ENCODE data around the gene KLHL7.
"Not testable (repeated sequence)": the region's sequence is repeated elsewhere in the genome, so short reads cannot be mapped to it uniquely, and the experiment has no call there.

The KLHL7 gene

DNA sequence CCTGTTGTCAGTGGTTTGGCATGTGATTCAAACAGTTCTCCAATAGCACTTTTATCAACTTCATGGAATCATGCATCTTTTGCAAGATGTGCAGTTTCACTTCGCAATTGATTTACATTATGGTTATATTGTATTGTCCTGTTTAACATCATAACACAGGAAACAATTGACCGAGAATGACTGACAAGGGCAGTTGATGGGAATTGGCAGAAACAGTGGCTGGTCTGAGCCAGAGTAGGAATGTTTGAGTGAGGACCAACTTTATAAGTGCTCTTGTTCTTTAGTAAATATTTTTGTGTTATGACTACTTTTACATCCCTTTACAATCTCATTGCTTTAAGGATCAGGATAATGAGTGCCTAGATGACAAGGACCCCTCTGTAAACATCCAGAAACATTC, 2.2 kb downstream of the KLHL7 start:
- DNase-seq, result no peak

DNA sequence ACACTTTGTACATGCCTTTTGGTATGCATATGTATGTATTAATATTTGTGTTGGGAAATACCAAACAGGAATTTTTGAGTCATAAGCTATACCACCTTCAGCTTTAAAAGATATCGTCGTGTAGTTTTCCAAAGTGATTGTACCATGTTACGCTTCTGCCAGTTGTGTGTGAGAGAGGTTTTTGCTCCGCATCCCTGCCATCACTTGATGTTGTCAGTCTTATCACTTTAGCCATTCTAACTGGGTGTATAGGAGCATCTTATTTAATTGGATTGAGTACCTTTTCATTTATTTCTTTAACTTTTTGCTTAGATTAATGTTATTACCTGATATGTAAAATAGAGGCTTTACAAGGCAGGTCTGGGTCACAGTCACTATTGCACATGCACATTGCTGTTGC, 3.4 kb downstream of the KLHL7 start:
- DNase-seq, result no peak

DNA sequence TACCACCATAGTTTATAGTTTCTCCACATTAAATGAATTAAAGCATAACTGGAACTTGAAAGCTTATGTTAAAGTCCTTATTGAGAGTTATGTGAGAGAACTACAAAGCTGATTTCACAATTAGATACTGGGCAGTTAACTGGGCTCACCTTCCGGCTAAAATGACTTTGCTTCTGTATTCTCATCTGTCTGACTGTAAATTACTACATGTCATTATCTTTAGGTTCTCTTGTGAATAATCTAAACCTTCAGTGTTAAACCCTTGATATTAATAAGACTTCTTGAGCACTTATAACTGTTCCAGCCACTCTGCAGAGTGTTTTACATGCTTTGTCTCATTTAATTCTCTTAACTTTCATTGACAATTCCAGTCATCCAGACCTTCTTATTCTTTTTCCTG, 3.9 kb downstream of the KLHL7 start:
- DNase-seq, result no peak

DNA sequence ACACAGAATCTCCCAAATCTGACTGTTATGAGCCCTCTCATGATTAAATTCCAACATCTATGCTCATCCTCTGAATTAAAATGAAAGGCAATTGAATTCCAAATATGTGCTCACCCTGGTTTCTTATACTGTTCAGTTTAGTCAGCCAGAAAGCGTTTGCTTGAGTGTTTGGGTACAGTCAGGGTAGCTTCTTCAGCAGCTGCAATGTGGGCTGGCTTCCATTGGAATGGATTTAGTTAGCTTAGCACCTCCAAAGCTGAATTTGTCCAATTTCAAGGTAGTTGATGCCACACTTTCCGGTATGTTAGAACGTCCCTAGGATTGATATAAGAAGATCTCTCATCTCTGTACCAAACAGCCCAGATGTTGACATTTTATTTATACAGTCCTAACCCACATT, 9.3 kb downstream of the KLHL7 start:
- DNase-seq, result no peak

DNA sequence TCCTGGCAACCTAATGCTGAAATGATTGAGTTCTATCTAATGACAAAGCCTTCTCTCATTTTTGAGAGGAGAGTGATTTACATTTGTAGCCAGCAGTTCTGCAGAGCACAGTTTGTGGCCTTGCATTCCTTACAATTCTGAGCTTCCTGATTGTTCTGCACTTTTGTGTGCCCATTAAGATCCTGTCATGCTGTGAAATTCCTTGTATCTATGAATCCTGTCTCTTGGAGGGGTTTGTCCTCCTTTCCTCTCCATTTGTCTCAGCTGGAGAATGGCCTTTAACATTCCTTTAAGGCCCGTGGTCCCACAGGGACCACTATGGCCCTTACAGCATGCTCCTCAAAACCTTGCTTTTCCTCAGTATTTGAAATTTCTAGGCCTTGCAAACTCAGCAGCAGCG, 10.4 kb downstream of the KLHL7 start:
- no peak for DNase-seq

DNA sequence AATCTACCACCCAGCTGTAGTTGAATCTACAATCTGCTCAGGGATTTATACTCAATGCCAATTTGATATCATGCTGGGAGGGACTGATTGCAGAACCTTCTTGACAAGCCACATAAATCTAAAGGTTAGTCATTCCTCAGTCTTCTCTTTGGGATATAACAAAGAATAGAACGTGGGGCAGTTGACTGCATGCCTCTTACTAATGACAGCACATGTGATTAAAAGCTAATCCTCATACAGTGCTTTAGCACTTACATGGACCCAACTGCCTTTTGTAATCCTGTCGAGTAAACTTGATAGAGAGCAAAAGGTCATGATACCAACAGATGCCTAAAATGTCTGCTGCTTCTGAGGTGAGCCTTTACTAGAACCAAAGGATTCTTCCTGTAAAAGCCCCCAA, 12.3 kb downstream of the KLHL7 start:
- no peak for DNase-seq

DNA sequence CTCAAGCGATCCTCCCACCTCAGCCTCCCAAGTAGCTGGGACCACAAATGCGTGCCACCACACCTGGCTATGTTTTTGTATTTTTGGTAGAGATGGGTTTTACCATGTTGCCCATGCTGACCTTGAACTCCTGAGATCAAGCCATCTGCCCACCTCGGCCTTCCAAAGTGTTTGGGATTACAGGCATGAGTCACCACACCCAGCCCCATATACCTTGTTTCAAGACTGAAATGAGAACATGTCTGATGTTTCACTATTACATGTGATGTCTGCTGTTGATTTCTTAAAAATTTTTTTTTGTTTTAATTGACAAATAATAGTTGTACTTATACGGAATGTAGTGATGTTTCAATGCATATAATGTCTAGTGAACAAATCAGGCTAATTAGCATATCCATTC, 14.5 kb downstream of the KLHL7 start:
- no peak for DNase-seq

DNA sequence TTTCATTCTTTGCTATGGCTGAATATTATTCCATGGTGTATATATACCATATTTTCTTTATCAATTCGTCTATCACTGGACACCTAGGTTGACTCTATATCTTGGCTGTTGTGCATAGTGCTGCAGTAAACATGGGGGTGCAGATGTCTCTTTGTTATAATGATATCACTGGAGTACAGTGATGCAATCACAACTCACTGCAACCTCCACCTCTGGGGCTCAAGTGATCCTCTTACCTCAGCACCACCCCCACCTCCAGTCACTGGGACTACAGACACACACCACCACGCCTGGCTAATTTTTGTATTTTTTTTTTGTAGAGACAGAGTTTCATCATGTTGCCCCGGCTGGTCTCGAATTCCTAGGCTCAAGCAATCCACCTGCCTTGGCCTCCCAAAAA, 15.6 kb downstream of the KLHL7 start:
- DNase-seq, result no peak

DNA sequence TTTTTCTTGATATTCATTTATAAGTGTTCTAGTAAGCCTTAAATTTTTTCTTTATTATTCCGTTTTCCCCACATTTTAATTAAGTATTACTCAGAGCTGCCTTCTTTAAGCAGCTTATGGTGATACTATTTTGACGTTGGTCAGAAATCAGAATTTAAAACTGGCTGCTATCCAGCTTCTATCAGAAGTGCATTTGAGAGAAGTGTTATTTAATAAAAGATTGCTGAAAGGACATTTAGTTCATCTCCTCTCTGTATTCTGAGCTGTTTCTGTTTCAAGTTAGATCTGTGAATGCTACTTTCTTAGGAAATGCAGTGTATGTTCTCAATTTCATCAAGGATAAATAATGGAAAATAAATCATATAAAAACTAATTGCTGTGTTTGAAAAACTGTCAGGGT, 17.4 kb downstream of the KLHL7 start:
- DNase-seq, result no peak

DNA sequence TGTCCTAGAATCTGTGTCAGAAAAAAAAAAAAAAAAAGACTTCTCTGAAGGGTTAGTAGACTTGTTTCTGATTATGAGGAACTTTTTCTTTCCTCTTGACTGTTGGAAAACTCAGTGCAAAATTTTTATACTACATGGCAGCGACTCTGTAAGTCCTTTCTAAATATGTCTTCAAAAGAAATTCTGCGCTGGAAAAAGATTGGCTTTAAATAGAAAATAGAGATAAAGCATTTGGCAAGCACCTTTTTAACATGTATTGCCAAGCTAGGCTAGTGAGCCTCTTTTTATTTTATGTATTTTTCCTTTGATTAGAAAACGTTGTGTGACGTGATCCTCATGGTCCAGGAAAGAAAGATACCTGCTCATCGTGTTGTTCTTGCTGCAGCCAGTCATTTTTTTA, 17.9 kb downstream of the KLHL7 start:
- no peak for DNase-seq

DNA sequence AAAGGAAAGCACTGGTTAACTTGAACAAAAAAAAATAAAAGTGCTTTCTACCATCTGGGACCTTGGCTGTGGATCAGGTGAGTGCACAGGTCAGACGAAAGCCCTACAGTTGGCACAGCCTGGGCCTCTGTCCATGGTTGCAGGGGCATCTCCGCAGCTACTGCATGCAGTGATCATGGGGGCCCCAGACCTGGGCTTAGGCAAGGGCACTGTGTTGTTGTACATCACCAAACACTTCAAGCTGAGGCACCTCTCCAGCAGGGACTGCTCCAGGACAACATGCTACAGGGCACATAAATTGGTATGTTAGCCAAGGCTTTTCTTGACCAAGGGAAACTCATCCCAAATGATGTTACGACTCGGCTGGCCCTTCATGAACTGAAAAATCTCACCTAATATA, 23.5 kb downstream of the KLHL7 start:
- no peak for DNase-seq

DNA sequence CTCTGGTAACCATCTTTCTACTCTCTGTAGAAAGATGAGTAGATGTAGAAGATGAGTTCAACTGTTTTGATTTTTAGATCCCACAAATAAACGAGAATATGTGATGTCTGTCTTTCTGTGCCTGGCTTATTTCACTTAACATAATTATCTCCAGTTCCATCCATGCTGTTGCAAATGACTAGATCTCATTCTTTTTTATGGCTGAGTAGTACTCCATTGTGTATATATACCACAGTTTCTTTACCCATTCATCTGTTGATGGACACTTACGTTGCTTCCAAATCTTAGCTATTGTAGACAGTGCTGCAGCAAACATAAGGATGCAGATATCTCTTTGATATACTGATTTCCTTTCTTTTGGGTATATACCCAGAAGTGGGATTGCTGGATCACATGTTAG, 26.2 kb downstream of the KLHL7 start:
- not testable (repeated sequence) for DNase-seq

DNA sequence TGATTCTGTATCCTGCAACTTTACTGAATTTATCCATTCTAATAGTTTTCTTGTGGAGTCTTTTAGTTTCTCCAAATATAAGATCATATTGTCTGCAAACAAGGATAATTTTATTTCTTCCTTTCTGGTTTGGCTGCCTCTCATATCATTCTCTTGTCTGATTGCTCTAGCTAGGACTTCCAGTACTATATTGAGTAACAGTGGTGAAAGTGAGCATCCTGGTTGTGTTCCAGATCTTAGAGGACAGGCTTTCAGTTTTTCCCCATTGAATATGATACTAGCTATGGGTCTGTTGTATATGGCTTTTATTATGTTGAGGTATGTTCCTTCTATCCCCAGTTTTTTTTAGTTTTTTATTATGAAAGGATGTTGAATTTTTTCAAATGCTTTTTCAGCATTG, 28.2 kb downstream of the KLHL7 start:
- DNase-seq, result no peak

DNA sequence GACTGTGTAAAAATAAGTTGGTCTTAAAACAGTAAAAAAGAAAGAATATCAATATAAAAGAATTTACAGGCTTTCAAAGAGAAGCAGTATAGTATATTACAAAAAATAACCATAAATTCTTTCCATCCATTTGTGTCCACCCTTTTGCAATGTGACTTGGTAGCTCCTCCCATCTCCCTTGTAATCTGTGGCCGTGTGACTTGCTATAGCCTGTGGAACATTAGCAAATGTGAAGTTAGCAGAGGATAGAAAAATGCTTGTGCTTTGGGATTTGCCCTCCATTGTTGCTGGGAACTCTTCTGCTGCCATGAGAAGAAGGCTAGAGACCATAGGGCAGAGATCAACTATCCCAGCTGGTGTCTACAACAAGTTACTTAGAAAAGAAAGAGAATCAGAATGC, 30.2 kb downstream of the KLHL7 start:
- no peak for DNase-seq

DNA sequence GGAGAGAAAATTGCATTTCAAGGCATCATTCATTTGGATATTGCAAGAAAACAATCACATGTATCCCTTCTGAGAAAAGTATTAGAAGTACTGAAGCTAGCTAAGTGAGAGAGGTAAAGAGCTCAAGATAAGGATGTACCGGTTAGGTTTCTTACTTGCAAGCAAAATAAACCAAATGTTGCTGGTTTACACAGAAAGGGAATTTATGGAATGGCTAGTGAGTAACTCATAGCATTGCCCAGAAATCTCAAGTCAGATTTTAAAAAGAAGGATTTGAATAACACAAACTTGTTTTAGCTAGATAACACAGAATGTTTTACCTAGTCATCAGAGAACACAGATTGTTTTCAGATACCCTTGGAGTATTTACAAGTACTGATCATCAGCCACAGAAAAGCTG, 30.6 kb downstream of the KLHL7 start:
- DNase-seq, result no peak

DNA sequence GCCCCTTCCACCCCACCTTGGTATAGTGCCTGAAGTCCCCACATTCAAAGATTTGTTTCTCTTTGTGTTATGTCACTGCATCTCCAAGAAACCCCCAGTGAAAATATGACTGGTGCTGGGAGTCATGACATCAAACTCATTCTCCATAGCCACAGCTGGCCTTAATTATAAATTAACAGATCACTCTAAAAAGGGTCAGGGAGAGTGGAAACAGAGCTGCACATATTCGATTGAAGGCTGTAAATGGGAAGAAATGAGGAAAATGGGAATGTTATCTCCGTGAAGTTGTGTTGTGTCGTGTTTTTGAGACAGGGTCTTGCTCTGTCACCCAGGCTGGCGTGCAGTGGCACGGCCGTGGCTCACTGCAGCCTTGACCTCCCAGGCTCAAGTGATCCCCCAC, 52.1 kb downstream of the KLHL7 start:
- DNase-seq, result no peak

DNA sequence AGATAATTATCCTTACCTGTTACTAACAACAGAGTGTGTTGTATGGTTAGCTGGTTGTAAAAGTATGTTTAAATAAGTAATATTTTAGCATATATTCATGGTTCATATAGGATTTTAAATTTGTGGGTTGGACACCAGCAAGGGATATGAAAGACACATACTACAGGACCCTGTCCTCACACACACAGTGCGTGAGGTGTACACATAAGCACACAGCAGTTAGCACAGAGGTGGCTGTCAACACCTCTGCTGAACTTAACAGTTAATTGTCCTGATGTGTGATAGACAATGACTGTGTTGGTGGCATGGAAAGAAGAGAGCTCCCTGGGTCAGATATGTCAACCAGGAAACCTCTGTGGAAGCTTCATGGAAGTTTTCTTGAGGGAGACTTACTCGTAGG, 53.0 kb downstream of the KLHL7 start:
- no peak for DNase-seq

DNA sequence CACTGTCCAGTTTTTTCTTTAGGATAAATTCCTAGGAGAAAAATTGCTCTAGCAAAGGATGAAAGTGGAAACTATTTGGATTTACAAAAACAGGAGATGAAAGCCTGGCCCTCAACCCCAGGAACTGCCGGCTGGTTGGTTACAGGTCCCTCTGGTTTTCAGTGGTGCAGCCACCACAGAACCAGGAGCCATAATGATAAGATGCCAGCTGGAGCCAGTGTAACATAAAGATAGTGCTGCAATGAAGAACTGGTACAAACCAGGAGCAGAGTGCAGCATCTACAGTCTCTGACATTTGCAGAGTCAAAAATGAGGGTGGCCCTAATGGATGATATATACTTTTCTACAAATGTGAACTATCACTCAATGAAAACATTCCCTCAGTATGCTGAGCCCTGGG, 55.9 kb downstream of the KLHL7 start:
- no peak for DNase-seq

DNA sequence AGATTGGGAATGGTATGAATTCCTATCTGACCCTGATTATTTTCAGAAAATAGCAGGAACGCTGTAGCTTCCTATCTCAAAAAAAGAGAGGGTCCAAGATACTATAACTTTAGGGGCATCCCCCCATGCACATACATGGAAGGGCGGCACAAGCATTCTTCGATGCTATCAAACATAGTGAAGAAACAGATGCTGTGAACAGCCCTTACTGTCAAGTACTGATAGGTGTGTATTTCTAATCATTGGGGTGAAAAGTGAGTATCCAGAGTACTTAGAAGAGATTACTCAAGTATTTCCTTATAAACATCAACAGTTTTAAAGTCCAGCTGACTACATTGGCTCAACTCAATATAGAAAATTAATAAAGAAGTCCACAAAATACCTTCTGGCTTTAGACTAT, 59.3 kb downstream of the KLHL7 start:
- no peak for DNase-seq

DNA sequence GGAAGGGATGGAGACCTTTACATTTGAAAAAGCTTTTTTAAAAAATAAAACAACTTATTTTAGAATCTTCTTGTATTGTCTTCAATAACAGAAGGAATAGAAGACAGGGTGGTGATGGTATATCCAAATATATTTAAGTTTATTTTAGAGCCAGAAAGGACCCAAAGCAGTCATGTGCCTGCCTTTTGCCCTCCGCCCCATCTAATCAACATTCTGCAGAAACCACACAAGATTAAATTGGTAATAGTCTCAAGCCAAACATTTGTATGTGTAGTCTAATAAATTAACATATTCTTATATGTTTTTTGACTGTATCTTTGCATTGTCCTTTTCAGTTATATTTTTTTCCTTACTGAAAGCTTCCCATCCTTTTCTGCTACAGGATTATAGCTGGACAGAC, 59.7 kb downstream of the KLHL7 start:
- no peak for DNase-seq

DNA sequence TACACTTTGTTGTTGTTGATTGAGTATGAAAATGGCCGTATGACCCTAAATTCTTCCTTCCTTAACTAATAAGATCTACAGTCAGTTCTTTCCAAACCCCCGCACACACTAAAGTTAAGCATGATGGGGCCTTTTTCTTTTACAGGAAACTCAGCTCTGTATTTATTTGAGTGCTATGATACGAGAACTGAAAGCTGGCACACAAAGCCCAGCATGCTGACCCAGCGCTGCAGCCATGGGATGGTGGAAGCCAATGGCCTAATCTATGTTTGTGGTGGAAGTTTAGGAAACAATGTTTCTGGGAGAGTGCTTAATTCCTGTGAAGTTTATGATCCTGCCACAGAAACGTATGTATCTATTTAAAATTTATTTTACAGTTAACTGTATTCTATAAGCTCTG, 62.1 kb downstream of the KLHL7 start:
- no peak for DNase-seq

DNA sequence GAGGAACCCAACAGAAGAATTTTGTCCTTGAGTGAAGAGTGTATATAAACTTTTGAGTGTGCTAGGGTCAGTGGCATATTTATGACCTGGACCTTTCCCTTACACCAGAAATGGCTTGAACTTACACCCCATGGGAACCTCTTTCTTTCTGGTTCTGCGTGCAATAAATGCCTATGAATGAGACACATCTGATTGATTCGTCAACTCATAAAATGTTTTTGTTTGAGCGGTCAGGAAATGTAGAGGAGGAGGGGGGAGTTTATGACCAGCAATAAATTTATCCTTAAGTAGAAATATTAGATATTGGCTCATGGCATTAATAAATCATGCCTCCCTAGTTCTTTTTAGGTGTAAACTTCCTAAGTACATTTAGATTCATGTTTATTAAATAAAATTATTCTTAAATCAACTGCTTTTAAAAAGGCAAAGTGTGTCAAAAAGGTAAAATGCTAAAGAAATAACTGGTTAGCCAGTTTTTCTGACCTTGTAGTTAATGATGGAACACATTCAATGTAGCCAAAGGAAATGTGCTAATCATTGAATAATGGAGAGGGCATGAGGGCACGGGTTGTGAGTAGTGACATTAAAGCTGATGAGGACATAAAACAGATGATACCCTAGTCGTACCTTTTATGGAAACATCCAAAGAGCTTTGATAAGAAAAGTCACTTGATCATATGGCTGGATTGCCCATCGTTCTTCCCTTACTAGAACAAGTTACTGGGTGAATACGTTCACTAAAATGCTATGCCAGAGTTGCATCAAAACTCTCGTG, 62.7 kb downstream of the KLHL7 start:
- DNase-seq, result no peak

DNA sequence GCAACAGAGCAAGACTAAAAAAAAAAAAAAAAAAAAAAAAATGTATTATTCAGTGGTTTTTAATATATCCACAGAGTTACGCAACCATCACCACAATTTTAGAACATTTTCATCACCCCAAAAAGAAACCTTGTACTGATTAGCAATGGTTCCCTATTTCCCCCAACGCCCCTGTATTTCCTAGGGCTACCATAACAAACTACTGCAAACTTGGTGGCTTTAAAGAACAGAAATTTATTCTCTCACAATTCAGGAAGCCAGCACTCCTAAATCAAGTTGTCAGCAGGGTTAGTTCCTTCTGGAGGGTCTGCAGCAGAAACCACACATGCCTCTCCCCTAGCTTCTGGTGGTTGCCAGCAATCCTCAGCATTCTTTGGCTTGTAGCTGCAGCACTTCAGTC, 70.4 kb downstream of the KLHL7 start:
- no peak for DNase-seq

DNA sequence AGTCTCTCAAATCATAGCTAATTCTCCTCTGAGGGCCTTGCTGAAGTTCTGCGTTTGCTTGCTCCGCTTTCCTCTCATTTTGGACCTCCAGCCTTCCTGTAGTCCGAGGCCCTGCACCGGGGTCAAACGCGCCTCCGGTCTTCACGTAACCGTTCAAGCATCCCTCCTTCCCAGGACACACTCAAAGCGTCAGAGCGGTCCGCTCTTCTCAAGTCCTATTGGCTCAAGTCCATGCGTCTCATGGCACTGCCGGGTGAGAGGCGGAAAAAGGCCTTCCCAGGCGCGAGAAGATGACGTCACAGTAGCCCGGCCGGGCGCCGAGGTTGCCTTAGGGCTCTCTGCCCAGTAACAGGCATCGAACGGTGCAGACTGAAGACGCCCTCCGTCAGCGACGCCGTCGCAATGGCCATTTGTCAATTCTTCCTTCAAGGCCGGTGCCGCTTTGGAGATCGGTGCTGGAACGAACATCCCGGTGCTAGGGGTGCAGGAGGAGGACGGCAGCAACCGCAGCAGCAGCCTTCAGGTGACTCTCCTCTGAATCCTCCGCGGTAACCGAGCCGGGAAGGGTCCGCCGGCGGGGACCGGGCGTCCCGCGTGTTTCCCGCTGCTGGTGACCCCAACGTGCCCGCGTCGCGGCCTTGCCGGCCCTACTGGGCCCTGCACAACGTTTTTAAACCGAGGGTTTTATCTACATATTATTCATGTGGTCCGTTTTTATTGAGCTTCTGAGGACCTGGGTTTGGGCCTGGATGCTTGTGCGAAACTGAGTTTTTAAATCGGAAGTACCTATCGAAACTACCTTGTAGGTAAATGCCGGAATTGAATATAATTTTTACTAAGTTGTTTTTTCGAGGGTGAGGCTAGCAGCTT, 76.3 kb downstream of the KLHL7 start, which contains the start of gene NUP42:
Gene NUP42 (plus strand): TSS at position 365 of the 870 bp plus-strand sequence. CDS start 38 bp downstream, at position 403.
- DNase-seq, result peak; percentile 85

Data from NCI-H187 treated with DMSO at 0.1 percent for 48 hours (cell line).